ENCODE data around the gene HEXA.
"Not testable (repeated sequence)": the region's sequence is repeated elsewhere in the genome, so short reads cannot be mapped to it uniquely, and the experiment has no call there.

The HEXA gene

GRCh38 chr15:72375846-72376581 is at the start of gene HEXA:
Gene HEXA, minus strand, starts transcription at chr15:72376014. Its CDS starts 42 bp downstream, at chr15:72375972.
- peak; percentile 97 for DNase-seq (ENCODE audit: low spot score)

GRCh38 chr15:72423256-72423655 is 47.4 kb upstream of the HEXA start:
- DNase-seq (ENCODE audit: low spot score), result no peak

GRCh38 chr15:72421484-72421883 is 45.7 kb upstream of the HEXA start:
- DNase-seq (ENCODE audit: low spot score), result no peak

GRCh38 chr15:72420576-72420975 is 44.8 kb upstream of the HEXA start:
- DNase-seq (ENCODE audit: low spot score), result no peak

- DNase-seq (ENCODE audit: low spot score), result not testable (repeated sequence)
These were observed 44.0 kb upstream of the HEXA start for GRCh38 chr15:72419768-72420167.

- no peak for DNase-seq (ENCODE audit: low spot score)
These were observed 39.5 kb upstream of the HEXA start for GRCh38 chr15:72415304-72415703.

GRCh38 chr15:72413337-72413736 is 37.5 kb upstream of the HEXA start:
- DNase-seq (ENCODE audit: low spot score), result not testable (repeated sequence)

- no peak for DNase-seq (ENCODE audit: low spot score)
These were observed 35.7 kb upstream of the HEXA start for GRCh38 chr15:72411544-72411943.

GRCh38 chr15:72411111-72411510 is 35.3 kb upstream of the HEXA start:
- DNase-seq (ENCODE audit: low spot score), result no peak

- no peak for DNase-seq (ENCODE audit: low spot score)
These were observed 31.1 kb upstream of the HEXA start for GRCh38 chr15:72406936-72407335.

- DNase-seq (ENCODE audit: low spot score), result no peak
These were observed 29.0 kb upstream of the HEXA start for GRCh38 chr15:72404841-72405240.

GRCh38 chr15:72404356-72404755 is 28.5 kb upstream of the HEXA start:
- DNase-seq (ENCODE audit: low spot score), result no peak

GRCh38 chr15:72402726-72403125 is 26.9 kb upstream of the HEXA start:
- DNase-seq (ENCODE audit: low spot score), result no peak

- no peak for DNase-seq (ENCODE audit: low spot score)
These were observed 22.8 kb upstream of the HEXA start for GRCh38 chr15:72398648-72399047.

- DNase-seq (ENCODE audit: low spot score), result no peak
These were observed 22.2 kb upstream of the HEXA start, which contains the start of gene TMEM202 for GRCh38 chr15:72397796-72398588. Gene TMEM202, plus strand, starts transcription at chr15:72398305. Its CDS starts 22 bp downstream, at chr15:72398327.

GRCh38 chr15:72396331-72396730 is 20.5 kb upstream of the HEXA start:
- not testable (repeated sequence) for DNase-seq (ENCODE audit: low spot score)

- no peak for DNase-seq (ENCODE audit: low spot score)
These were observed 13.4 kb upstream of the HEXA start for GRCh38 chr15:72389231-72389630.

- no peak for DNase-seq (ENCODE audit: low spot score)
These were observed 11.9 kb upstream of the HEXA start for GRCh38 chr15:72387741-72388140.

GRCh38 chr15:72382146-72382545 is 6.3 kb upstream of the HEXA start:
- DNase-seq (ENCODE audit: low spot score), result peak; percentile 11

- no peak for DNase-seq (ENCODE audit: low spot score)
These were observed 4.9 kb upstream of the HEXA start for GRCh38 chr15:72380743-72381142.

GRCh38 chr15:72379856-72380430 is 4.1 kb upstream of the HEXA start:
- DNase-seq (ENCODE audit: low spot score), result no peak

GRCh38 chr15:72379106-72379505 is 3.3 kb upstream of the HEXA start:
- DNase-seq (ENCODE audit: low spot score), result not testable (repeated sequence)

GRCh38 chr15:72377331-72377730 is 1.5 kb upstream of the HEXA start:
- DNase-seq (ENCODE audit: low spot score), result no peak
